ENCODE results near the gene XRCC6. TPM values are rescaled to one million over a fixed set of nuclear protein-coding genes. Genes with fewer than 3 reads are reported as not detected.
A peak's percentile ranks its signal among the peaks of the same experiment; 100 is the strongest.

XRCC6 gene
- total RNA-seq, 2 donors from 2014 or later, result 247 to 254 TPM

DNA sequence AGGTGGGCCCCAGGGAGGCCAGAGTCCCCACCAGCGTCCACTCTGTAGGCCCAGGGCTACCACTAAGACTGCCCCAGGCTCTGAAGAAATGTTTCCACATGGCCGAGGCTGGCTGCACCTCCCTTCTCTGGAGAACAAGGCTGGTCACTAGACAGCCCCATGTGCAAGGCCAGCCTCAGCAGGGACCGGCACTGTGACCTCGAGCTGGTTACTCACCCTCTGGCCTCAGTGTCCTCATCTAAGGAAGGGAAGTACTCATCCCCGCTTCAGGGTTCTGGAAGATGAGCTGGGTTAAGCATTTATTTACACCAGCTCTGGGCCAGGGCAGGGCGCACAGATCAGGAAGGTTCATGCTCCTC, 41.1 kb upstream of the XRCC6 start:
- no peak overlapping the region for H3K27ac ChIP-seq
- no peak overlapping the region for H3K4me3 ChIP-seq
- no peaks in the 10 kb centered on the region for H3K27me3 ChIP-seq (replicated peaks; ENCODE audit: insufficient read depth)
- no peaks in the 10 kb centered on the region for H3K4me1 ChIP-seq (replicated peaks)
- DNase-seq (ENCODE audit: low spot score), result no peak
- H3K9me3 ChIP-seq, result no peaks in the 10 kb centered on the region
- H3K36me3 ChIP-seq, result peaks cover 4% of the 10 kb centered on the region in 2 donors
- WGBS, result 89% methylated on average over 6 of the region's 6 CpGs
- intact Hi-C loops (cut with DNase I), result no loop called here
- TF ChIP-seq CTCF (IDR thresholded peaks at IDR 0.05) (no peak), POLR2AphosphoS5 (IDR thresholded peaks at IDR 0.05) (no peak), POLR2A (IDR thresholded peaks at IDR 0.05) (no peak)

DNA sequence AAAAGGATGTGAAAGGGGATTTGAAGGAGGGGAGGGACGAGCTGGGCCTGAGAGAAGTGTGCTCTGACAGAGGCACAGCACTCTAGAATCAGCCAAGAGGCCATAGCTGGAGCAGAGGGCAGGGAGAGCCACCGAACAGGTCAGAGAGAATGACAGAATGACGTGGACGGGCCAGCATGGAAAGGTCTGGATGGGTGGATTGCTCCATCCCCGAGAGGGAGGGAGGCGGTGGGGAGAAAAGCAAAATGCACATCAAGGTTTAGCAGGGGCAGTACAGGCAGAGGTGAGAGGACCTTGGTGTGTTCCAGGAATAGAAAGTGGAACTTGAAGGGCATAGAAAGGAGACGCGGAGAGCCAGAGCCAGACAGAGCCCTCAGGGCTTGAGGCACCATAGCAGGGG, 38.4 kb upstream of the XRCC6 start:
- Histone ChIP-seq H3K4me3 (no peak overlapping the region), H3K27ac (no peak overlapping the region), H3K9me3 (no peaks in the 10 kb centered on the region), H3K36me3 (peaks cover 0 to 4% of the 10 kb centered on the region in 2 donors), H3K27me3 (replicated peaks; ENCODE audit: insufficient read depth) (no peaks in the 10 kb centered on the region), H3K4me1 (replicated peaks) (no peaks in the 10 kb centered on the region)
- 79% methylated on average over 8 of the region's 8 CpGs for WGBS
- intact Hi-C loops (cut with DNase I), result no loop called here
- no peak for TF ChIP-seq POLR2A (IDR thresholded peaks at IDR 0.05)
- DNase-seq (ENCODE audit: low spot score), result no peak

- Histone ChIP-seq H3K9me3 (no peaks in the 10 kb centered on the region), H3K4me1 (replicated peaks) (peaks cover 5% of the 10 kb centered on the region), H3K27ac (no peak overlapping the region), H3K36me3 (no peaks in the 10 kb centered on the region), H3K4me3 (no peak overlapping the region), H3K27me3 (replicated peaks; ENCODE audit: insufficient read depth) (no peaks in the 10 kb centered on the region)
- DNase-seq (ENCODE audit: low spot score), result no peak
- 94% methylated on average over 6 of the region's 6 CpGs for WGBS
- TF ChIP-seq POLR2A (IDR thresholded peaks at IDR 0.05), result no peak
- no peak for TF ChIP-seq CTCF (IDR thresholded peaks at IDR 0.05)
- no peak for TF ChIP-seq POLR2AphosphoS5 (IDR thresholded peaks at IDR 0.05)
- intact Hi-C loops (cut with DNase I), result no loop called here
Observed at GRCh38 chr22:41584881-41585280, 36.2 kb upstream of the XRCC6 start.

DNA sequence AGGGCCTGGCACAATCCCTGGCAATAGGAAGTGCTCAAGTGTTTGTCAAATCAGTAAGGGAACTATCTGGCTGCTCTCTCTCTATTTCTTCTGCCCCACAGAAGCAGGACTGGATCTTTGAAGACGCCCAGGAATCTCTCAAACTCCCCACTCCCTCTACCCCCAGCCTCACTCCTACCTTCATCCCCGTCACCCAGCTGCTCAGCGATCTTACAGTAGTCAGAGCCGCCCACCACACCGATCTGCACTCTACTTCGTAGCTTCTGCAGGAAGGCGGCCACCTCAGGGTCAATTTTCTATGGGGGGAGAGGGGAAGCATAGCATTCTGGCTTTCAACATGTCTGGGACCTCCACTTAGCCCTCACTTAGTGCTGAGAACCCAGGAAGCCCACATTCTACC, 35.2 kb upstream of the XRCC6 start:
- WGBS, result 97% methylated on average over 7 of the region's 7 CpGs
- intact Hi-C loops (cut with DNase I), result no loop called here
- H3K27me3 ChIP-seq (replicated peaks; ENCODE audit: insufficient read depth), result no peaks in the 10 kb centered on the region
- H3K36me3 ChIP-seq, result no peaks in the 10 kb centered on the region
- TF ChIP-seq POLR2AphosphoS5 (IDR thresholded peaks at IDR 0.05) (no peak), CTCF (IDR thresholded peaks at IDR 0.05) (no peak), POLR2A (IDR thresholded peaks at IDR 0.05) (no peak)
- DNase-seq (ENCODE audit: low spot score), result no peak
- H3K4me3 ChIP-seq, result no peak overlapping the region
- no peaks in the 10 kb centered on the region for H3K9me3 ChIP-seq
- no peak overlapping the region for H3K27ac ChIP-seq
- peaks cover 5% of the 10 kb centered on the region for H3K4me1 ChIP-seq (replicated peaks)

- Histone ChIP-seq H3K4me1 (replicated peaks) (peaks cover 5% of the 10 kb centered on the region), H3K27ac (peak overlapping the region; percentile 4 to 79), H3K36me3 (no peaks in the 10 kb centered on the region), H3K4me3 (no peak overlapping the region), H3K27me3 (replicated peaks; ENCODE audit: insufficient read depth) (no peaks in the 10 kb centered on the region), H3K9me3 (no peaks in the 10 kb centered on the region)
- intact Hi-C loops (cut with DNase I), result no loop called here
- TF ChIP-seq POLR2AphosphoS5 (IDR thresholded peaks at IDR 0.05) (no peak), POLR2A (IDR thresholded peaks at IDR 0.05) (no peak), CTCF (IDR thresholded peaks at IDR 0.05) (no peak)
- no peak for DNase-seq (ENCODE audit: low spot score)
- 85% methylated on average over 7 of the region's 7 CpGs for WGBS
Observed at GRCh38 chr22:41587347-41587723, 33.8 kb upstream of the XRCC6 start.

Data from prostate gland (tissue), 2 donors.